Motor neuron (in vitro differentiated cells): ENCODE data around the gene COPB2. TPM values are rescaled to one million over a fixed set of nuclear protein-coding genes. Genes with fewer than 3 reads are reported as not detected.

Experiments
- ATAC-seq, 8 experiments: fragments of 200-7000 bp; cut with Tn5 transposase; replicated peaks in 6 of 8; 2 replicates each; pipeline ENCODE4 v1.8.0; 2021; ENCODE audit warnings: mild to moderate bottlenecking in 8 of 8, moderate library complexity in 8 of 8
- H3K27ac ChIP-seq, 2 donors: fragments of 250-450 bp; sonication (Bioruptor Pico); 2 replicates each; pipeline ENCODE4 v1.9.0; 2021; ENCODE audit warnings: antibody characterized with exemption in 2 of 2, mild to moderate bottlenecking in 2 of 2, moderate library complexity in 1 of 2
- H3K4me1 ChIP-seq, 2 donors: fragments of 250-450 bp; sonication (Bioruptor Pico); replicated peaks in 1 of 2; 2 replicates each; pipeline ENCODE4 v1.6.1; 2021; ENCODE audit warnings: antibody characterized with exemption in 2 of 2, mild to moderate bottlenecking in 2 of 2, moderate library complexity in 1 of 2
- H3K4me3 ChIP-seq, 5 donors: fragments of 250-450 bp; sonication (Bioruptor Pico); 2 replicates each; pipeline ENCODE4 v1.9.0; 2021; ENCODE audit warnings: antibody characterized with exemption in 5 of 5, mild to moderate bottlenecking in 5 of 5, moderate library complexity in 4 of 5
- WGBS, 10 experiments: fragments of 450-650 bp; shearing (Covaris generic); methylation state at CpG; one replicate each; pipeline ENCODE4 v1.0.0; 2022; 5-methylcytosine and 5-hydroxymethylcytosine counted together
- in situ Hi-C, 9 experiments: fragments of 400-800 bp; cut with MboI; loops; one replicate each; pipeline ENCODE4 v1.15.0; 2021; ENCODE audit warnings: low sequenced_read_pairs in 9 of 9, low pct_unique_long_range_greater_than_20kb in 2 of 9; ENCODE audit not compliant: unreplicated experiment in 9 of 9
- total RNA-seq, 8 experiments: library from RNA; unstranded; fragments of 300-600 nt; gene quantifications; 2 replicates each; pipeline versions ENCODE4 v1.2.3 to v1.2.4, GENCODE V29; 2022

COPB2 gene
- total RNA-seq = 100 to 1,000 TPM; 111 to 199 (median 163) TPM

DNA sequence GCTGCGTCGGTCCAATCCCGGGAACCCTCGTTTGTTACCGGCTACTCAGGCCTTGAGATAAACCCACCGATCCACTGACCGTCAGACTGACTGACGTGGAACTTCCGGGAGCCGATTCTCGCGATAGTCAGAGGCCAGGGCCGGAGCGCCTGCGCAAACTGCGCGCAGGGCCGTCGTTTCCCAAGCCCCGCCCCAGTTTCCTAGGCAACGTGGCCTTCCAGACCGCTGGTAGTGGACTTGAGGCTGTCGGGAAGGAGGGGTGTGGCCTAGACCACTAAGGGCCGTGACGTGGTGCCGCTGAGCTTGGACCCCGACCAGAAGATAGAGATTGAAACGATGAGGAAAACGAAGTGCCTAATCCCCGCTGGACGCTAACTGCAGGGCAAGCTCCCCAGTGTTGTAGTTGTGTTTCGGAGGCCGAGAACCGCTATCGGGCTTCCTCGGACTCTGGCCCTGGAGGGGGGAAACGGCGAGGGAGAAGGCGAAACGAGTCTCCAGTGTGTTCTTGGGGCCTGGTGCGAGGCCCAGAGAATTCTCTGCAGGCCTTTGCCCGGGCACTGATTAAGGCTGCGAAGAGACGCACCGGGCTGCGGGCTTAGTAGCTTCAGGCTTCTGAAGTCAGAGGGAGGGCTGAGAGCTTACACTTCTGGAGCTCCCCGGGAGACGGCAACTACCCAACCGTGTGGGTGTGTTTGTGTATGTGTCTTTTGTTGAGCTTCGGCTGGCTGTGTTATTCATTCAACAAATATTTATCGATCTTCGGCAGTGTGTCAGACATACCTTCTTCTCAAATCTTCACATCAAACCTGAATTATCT, at the start of gene COPB2:
TSS of gene COPB2 (minus strand) at position 96 of the 817 bp plus-strand sequence. CDS start 97 bp downstream, outside the sequence.
- H3K4me3 ChIP-seq = peak within 1 kb of the TSS; percentile 55 to 99 (median 73)
- WGBS, 10 experiments = 0 to 4% (median 0%) methylated on average over 2 to 39 of the region's 52 CpGs; no CpG with 5 or more reads in 2 of the 10 experiments
- in situ Hi-C loops = no loop called here

GRCh38 chr3:139434764-139435307, 45.4 kb upstream of the COPB2 start:
- 17 to 100% (median 80%) methylated on average over 1 to 6 of the region's 6 CpGs; no CpG with 5 or more reads in 5 of the 10 experiments for WGBS, 10 experiments
- Histone ChIP-seq H3K4me1 (peaks cover 16 to 17% of the 10 kb centered on the region in 2 donors), H3K4me3 (no peak overlapping the region), H3K27ac (peak overlapping the region; percentile 7 to 63)
- peak; percentile 31 to 95 (median 69) for ATAC-seq
- in situ Hi-C loops = loop anchor here in 2 of 9 experiments (25.0 kb wide), 2 partner anchors 502 to 1427 kb away; partner anchors contain the start of gene CLSTN2 (in 2 of the 2)

More for the DNA sequence above, at the start of gene COPB2:
- Histone ChIP-seq H3K4me1 (peaks cover 17 to 23% of the 10 kb centered on the region in 2 donors), H3K27ac (peak within 1 kb of the TSS; percentile 98 to 100)
- peak; percentile 88 to 98 (median 96) for ATAC-seq

DNA sequence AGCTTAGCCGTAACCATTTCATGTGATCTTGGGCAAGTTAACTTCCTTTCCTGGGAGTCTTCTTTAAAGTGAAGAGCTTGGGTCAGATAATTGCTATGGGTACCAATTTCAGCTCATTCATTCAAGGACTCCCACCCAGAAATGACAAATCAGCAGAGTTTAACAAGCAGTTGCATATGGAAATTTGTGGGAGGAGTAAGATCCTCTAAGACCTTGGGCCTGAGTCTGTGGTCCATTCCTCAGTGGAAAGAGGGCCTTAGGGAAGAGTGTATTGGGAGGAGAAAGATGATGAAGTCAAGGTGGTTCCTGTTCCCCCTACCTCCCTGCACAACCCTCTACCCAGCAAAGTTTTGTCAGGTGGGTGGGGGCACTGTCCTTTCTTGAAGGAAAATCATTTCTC, 44.8 kb upstream of the COPB2 start:
- no peak overlapping the region for H3K27ac ChIP-seq
- in situ Hi-C loops = loop anchor here in 2 of 9 experiments (25.0 kb wide), 2 partner anchors 503 to 1428 kb away; partner anchors contain the start of gene CLSTN2 (in 2 of the 2)
- whole genome bisulfite sequencing, 10 experiments = 86 to 100% (median 100%) methylated on average over 1 of the region's 1 CpG; no CpG with 5 or more reads in 7 of the 10 experiments
- peak in 2 of 8 experiments; percentile 66 to 79 for ATAC-seq
- H3K4me1 ChIP-seq = peaks cover 10 to 11% of the 10 kb centered on the region in 2 donors
- no peak overlapping the region for H3K4me3 ChIP-seq

GRCh38 chr3:139433089-139433488, 43.6 kb upstream of the COPB2 start:
- peaks cover 8 to 9% of the 10 kb centered on the region in 2 donors for H3K4me1 ChIP-seq
- WGBS, 10 experiments = 100% methylated on average over 1 of the region's 1 CpG; no CpG with 5 or more reads in 8 of the 10 experiments
- no peak overlapping the region for H3K4me3 ChIP-seq
- H3K27ac ChIP-seq = no peak overlapping the region
- in situ Hi-C loops = loop anchor here in 2 of 9 experiments (25.0 kb wide), 2 partner anchors 504 to 1429 kb away; partner anchors contain the start of gene CLSTN2 (in 2 of the 2)
- ATAC-seq = no peak

DNA sequence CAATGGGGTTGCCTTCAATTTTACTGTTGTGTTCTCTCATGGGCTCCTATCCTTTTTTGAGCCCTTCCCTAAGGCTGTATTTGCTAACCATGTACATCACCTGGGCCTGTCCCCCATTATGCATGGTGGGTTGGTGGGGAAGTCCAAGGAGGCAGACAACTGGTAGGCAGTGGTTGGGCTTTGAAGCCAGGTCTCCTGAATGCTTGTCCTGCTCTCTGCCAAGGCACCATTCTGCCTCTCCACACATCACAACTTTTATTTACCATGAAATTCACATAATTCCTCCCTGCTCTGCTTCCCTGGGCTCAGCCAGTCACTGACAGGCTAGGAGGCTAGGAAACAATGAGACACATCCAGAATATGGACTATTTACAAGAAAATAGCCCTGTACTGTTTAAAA, 41.0 kb upstream of the COPB2 start:
- H3K27ac ChIP-seq = no peak overlapping the region
- H3K4me3 ChIP-seq = no peak overlapping the region
- peaks cover 9% of the 10 kb centered on the region in 2 donors for H3K4me1 ChIP-seq
- ATAC-seq = peak in 4 of 8 experiments; percentile 17 to 62 (median 45)
- in situ Hi-C loops = loop anchor here in 2 of 9 experiments (25.0 kb wide), 2 partner anchors 507 to 1432 kb away; partner anchors contain the start of gene CLSTN2 (in 2 of the 2)

- WGBS, 10 experiments = 0 to 80% (median 33%) methylated on average over 1 to 5 of the region's 7 CpGs; no CpG with 5 or more reads in 1 of the 10 experiments
- Histone ChIP-seq H3K4me1 (peaks cover 0 to 2% of the 10 kb centered on the region in 2 donors), H3K27ac (no peak overlapping the region), H3K4me3 (no peak overlapping the region)
- in situ Hi-C loops = loop anchor here in 3 of 9 experiments (10.0 to 25.0 kb wide), 3 partner anchors 137 to 1435 kb away; partner anchors contain the start of gene CLSTN2 (in 2 of the 3)
- ATAC-seq = peak; percentile 66 to 98 (median 94)
These were observed 38.0 kb upstream of the COPB2 start for GRCh38 chr3:139427283-139428060.

GRCh38 chr3:139425745-139426400, 36.4 kb upstream of the COPB2 start:
- 17 to 100% (median 89%) methylated on average over 1 to 5 of the region's 5 CpGs; no CpG with 5 or more reads in 2 of the 10 experiments for WGBS, 10 experiments
- in situ Hi-C loops = loop anchor here in 3 of 9 experiments (10.0 to 25.0 kb wide), 3 partner anchors 139 to 1436 kb away; partner anchors contain the start of gene CLSTN2 (in 2 of the 3)
- ATAC-seq = no peak
- peaks cover 0 to 3% of the 10 kb centered on the region in 2 donors for H3K4me1 ChIP-seq
- no peak overlapping the region for H3K27ac ChIP-seq
- no peak overlapping the region for H3K4me3 ChIP-seq

- in situ Hi-C loops = loop anchor here in 1 of 9 experiments (10.0 kb wide), 1 partner anchor 142 kb away; no protein-coding TSS in a partner anchor
- 17 to 100% (median 89%) methylated on average over 1 to 2 of the region's 2 CpGs; no CpG with 5 or more reads in 1 of the 10 experiments for WGBS, 10 experiments
- no peak overlapping the region for H3K4me3 ChIP-seq
- no peak overlapping the region for H3K27ac ChIP-seq
- no peak for ATAC-seq
- H3K4me1 ChIP-seq = peaks cover 0 to 9% of the 10 kb centered on the region in 2 donors
These were observed 33.8 kb upstream of the COPB2 start for GRCh38 chr3:139423232-139423631.

- peaks cover 0 to 7% of the 10 kb centered on the region in 2 donors for H3K4me1 ChIP-seq
- WGBS, 10 experiments = 89 to 100% methylated on average over 1 of the region's 1 CpG; no CpG with 5 or more reads in 8 of the 10 experiments
- in situ Hi-C loops = loop anchor here in 1 of 9 experiments (10.0 kb wide), 1 partner anchor 143 kb away; no protein-coding TSS in a partner anchor
- no peak overlapping the region for H3K27ac ChIP-seq
- no peak for ATAC-seq
- no peak overlapping the region for H3K4me3 ChIP-seq
These were observed 32.0 kb upstream of the COPB2 start for GRCh38 chr3:139421460-139421859.

GRCh38 chr3:139421040-139421439, 31.6 kb upstream of the COPB2 start:
- ATAC-seq = no peak
- 0 to 75% (median 60%) methylated on average over 1 of the region's 1 CpG; no CpG with 5 or more reads in 3 of the 10 experiments for WGBS, 10 experiments
- Histone ChIP-seq H3K4me3 (no peak overlapping the region), H3K27ac (no peak overlapping the region), H3K4me1 (peaks cover 0 to 7% of the 10 kb centered on the region in 2 donors)
- in situ Hi-C loops = loop anchor here in 1 of 9 experiments (10.0 kb wide), 1 partner anchor 144 kb away; no protein-coding TSS in a partner anchor

- no peak overlapping the region for H3K4me3 ChIP-seq
- no peak overlapping the region for H3K27ac ChIP-seq
- peaks cover 0 to 7% of the 10 kb centered on the region in 2 donors for H3K4me1 ChIP-seq
- 17 to 100% (median 60%) methylated on average over 1 to 2 of the region's 2 CpGs; no CpG with 5 or more reads in 5 of the 10 experiments for WGBS, 10 experiments
- in situ Hi-C loops = no loop called here
- peak in 1 of 8 experiments; percentile 25 for ATAC-seq
These were observed 28.7 kb upstream of the COPB2 start for GRCh38 chr3:139418144-139418543.
